NCI-H1436 treated with DMSO at 0.1 percent for 48 hours (cell line): ENCODE measurements around the gene DYRK2.
"Not testable (repeated sequence)": the region's sequence is repeated elsewhere in the genome, so short reads cannot be mapped to it uniquely, and the experiment has no call there.

Source experiments
- DNase-seq: peaks from one replicate; lab custom pipeline; 2025; lab: John Stamatoyannopoulos, UW

The DYRK2 gene

DNA sequence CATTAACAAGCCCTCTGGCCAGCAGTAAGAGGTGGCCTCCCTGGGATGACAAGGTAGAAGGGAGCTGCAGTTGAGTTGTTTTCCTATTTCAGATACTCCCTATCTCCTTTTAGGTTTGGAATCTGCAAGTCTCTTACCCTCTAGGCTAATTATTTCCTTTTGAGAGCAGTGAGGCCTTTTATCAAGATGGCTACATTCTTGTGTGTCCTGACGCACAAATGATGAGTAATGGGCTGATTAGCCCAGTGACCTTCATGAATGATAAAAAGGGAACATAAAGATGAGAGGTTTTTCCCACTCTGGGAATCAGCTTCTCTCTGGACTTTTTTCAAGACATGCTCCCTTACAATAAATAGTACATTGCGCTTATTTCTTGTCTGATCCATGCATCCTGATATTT is 22.9 kb downstream of the DYRK2 start:
- no peak for DNase-seq

DNA sequence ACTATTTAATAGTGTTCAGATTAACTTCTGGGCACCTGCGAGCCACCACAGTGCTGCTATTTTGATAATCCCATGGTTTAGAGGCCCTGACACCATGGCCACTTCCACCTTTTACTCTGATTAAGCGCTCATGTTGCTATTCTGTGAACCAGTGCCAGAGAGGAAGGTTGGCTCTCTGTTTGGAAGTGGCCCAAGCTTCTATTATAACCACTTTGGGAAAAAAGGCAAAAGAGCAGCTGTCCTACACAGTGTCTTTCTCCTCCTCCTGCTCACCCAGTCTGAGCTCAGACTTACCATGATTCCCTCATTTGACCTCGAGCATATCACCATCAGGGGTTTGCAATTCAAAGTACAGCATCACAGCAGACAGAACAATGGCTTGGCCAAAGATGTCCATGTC is 23.3 kb downstream of the DYRK2 start:
- DNase-seq, result no peak

DNA sequence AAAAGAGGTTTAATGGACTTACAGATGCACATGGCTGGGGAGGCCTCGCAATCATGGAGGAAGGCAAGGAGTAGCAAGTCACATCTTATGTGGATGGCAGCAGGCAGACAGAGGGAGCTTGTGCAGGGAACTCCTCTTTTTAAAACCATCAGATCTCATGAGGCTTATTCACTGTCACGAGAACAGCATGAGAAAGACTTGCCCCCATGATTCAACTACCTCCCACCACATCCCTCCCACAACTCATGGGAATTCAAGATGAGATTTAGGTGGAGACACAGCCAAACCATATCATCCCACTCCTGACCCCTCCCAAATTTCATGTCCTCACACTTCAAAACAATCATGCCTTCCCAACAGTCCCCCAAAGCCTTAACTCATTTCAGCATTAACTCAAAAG is 24.0 kb downstream of the DYRK2 start:
- not testable (repeated sequence) for DNase-seq

DNA sequence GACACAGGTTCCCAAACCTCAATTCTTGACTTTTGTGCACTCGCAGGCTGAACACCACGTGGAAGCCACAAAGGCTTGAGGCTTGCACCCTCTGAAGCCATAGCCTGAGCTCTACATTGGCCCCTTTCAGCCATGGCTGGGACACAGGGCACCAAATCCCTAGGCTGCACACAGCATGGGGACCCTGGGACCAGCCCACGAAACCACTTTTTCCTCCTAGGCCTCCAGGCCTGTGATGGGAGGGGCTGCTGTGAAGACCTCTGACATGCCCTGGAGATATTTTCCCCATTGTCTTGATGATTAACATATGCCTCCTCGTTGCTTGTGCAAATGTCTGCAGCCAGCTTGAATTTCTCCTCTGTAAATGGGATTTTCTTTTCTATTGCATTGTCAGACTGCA is 25.0 kb downstream of the DYRK2 start:
- not testable (repeated sequence) for DNase-seq

DNA sequence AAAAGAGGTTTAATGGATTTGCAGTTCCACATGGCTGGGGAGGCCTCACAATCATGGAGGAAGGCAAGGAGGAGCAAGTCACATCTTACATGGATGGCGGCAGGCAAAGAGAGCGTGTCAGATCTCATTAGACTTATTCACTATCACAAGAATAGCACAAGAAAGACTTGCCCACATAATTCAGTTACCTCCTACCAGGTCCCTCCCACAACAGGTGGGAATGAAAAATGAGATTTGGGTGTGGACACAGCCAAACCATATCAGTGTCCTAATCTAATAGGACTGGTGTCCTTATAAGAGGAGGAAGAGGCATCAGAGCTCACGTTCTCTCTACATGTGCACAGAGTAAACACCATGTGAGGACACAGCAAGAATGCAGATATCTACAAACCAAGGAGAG is 25.9 kb downstream of the DYRK2 start:
- no peak for DNase-seq

- no peak for DNase-seq
These were observed 28.1 kb downstream of the DYRK2 start for GRCh38 chr12:67676624-67677023.

- no peak for DNase-seq
These were observed 28.6 kb downstream of the DYRK2 start for GRCh38 chr12:67677166-67677565.

- no peak for DNase-seq
These were observed 32.7 kb downstream of the DYRK2 start for GRCh38 chr12:67681105-67681778.

GRCh38 chr12:67681941-67682620 is 33.5 kb downstream of the DYRK2 start:
- no peak for DNase-seq

- no peak for DNase-seq
These were observed 40.8 kb downstream of the DYRK2 start for GRCh38 chr12:67689385-67689784.

DNA sequence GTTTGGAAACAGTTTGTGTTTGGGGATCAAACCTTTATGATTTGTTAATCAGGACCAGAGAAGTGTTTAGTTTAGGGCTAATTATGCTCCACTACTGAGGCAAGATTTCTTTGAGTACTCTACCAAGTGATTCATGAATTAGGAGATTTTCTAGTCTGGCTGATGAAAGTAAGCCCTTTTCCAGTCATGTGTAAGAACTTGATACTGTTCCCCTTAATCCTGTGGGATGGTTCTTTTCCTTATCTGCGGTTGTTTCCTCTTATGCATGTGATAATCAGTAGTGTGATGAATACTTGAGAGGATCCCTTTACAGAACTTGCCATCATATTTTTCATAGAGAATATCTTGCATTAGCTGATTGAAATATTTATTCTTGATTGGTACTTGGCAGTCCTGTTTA is 42.1 kb downstream of the DYRK2 start:
- no peak for DNase-seq

DNA sequence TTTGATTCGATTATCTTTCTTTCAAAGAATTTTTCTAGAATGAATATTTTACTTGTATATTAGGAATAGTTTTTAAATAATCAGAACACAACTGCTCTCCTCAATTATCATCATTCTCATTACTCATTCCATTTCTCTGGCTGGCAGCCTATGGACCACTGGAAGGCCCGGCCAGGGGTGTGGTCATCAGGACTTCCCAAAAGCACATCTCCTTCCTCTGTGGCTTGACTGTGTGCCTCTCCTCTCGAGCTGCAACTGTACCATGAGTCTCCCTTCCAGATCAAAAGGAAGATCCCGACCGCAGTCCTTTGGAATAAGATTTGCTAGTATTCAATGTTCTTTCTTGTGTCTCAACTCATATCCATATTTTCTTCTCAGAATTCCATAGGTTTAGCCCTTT is 42.7 kb downstream of the DYRK2 start:
- no peak for DNase-seq

DNA sequence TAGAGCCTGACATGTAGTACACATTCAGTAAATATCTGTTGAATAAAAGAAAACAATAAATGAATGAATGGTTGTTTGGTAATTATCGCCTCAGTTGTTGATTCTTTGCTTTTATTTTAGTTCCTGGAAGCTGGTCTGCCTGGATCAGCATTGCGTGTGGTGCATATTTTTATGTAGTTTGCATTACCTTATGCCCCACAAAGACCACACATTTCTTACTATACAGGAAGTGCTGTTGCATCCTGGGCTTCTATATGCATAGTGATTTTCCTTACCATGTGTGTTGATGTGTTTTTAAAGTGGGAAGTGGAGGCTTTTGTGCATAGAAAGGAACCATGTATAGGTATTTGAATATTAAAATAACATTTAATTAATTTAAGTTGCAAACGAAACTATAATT is 43.6 kb downstream of the DYRK2 start:
- no peak for DNase-seq

DNA sequence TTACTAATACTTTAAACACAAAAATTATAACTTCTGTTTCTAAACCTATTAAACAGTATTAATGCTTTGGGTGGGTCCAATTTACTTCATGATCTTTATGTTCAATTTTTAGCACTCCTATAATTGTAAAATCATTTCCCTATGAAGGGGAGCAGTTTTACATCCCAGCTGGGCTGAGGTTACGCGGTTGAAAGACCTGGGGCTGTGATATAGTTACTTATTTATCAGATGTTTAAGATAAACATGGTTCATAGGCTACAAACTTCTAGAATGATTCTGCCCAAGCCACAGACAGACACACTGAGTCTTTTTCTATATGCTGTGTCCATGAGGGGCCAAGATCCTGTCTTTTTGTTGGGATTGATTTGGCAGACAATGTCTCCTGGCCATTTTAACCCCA is 44.4 kb downstream of the DYRK2 start:
- DNase-seq, result no peak

DNA sequence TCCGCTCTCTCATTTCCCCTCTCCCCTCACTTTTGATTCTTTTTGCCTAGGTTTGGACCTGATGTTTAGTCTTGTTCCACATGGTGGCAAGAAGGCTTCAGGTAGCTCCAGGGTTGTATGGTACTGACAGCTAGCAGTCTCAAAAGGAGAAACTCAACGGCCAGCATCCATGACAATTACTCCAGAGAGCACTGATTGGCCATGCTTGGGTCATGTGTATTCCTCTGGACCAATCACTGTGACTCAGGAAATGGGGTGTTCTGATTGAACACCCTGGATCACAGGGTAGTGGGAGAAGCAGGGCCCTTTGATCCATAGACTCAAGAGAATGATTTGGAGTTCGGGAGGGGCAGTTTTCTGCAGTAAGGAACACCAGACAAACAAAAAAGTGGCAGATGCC is 45.3 kb downstream of the DYRK2 start:
- DNase-seq, result no peak

- DNase-seq, result no peak
These were observed 45.9 kb downstream of the DYRK2 start for GRCh38 chr12:67694306-67694900.

DNA sequence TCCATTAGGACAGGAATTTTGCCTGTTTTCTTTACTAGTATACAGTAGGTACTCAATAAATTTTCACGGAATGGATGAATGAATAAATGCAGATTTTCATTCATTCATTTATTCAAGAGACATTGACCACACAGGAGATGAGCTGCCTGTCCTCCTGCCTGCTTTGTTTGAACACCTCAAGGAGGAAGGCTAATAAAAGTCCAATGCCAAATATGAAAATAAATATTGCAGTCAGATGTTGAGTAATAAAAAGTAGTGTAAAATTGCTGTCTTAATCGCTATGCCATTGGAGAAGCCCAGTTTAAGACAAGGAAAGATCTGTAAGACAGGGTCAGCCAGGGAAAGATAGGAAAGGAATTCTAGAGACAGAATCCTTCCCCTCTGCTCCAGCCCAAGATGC is 47.4 kb downstream of the DYRK2 start:
- no peak for DNase-seq

- DNase-seq, result no peak
These were observed 48.9 kb downstream of the DYRK2 start for GRCh38 chr12:67697443-67697842.

DNA sequence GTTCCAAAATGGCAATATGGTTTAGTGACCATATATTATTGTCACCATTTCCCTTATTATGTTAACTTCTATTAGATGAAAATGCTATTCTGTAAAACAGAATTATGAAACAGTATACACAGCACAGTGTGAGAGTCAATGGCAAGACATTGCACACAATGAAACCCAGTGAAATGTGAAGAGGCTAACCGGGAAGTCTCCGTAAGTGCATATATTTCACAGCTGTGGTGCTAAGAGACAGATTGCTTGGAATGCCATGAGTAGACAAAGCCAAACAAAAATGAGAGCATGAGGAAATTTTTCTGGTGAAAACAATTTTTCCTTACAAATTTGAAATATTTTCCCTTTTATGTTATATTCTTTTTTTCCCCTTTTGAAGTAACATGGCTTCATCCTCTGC is 49.4 kb downstream of the DYRK2 start:
- DNase-seq, result no peak

GRCh38 chr12:67698672-67699581 is 50.4 kb downstream of the DYRK2 start:
- DNase-seq, result no peak

GRCh38 chr12:67701121-67701520 is 52.6 kb downstream of the DYRK2 start:
- no peak for DNase-seq

DNA sequence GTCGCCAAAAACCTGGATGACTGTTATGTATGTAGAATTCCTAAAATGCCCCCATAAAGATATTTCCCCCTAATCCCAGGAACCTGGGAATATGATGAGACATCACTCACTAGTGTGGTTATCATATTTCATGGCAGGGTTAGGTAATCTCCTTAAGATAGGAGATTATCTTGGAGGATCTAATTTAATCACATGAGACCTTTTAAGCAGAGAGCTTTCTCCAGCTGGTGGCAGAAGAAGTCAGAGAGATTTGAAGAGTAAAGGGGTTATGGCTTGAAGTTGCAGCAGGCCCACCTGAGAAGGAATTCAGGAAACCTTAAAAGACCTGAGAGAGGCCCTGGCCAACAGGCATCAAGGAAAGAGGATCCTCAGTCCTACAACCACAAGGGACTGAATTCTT is 53.6 kb downstream of the DYRK2 start:
- no peak for DNase-seq

DNA sequence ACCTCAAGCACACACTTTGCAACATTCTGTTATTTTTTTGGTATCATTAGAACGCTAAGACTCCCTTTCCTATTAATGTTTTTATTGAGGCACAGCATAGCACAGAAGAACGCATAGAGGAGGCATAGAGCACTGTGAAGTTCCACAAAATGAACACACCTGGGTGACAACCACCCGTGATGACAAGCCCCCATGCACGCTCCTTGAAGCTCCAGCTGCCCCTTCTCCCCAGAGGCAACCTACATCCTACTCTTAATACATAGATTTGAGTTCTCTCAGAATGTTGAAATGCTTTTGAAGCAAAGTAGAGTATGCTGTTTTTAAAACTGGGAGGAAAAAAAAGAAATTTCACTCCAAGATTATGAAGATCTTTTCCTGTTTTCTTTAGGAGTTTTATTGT is 55.5 kb downstream of the DYRK2 start:
- DNase-seq, result no peak
